GM06990 (cell line): ENCODE data around the gene GRIK3.

ENCODE experiments used
- DNase-seq: peaks from one replicate; pipeline ENCODE4 v3.0.0-alpha.2; 2011; ENCODE audit not compliant: insufficient read length; ENCODE audit errors: extremely low read depth
- H3K27me3 ChIP-seq: replicated peaks from 2 replicates; pipeline ENCODE4 v1.6.0; 2011; ENCODE audit warnings: low read length; ENCODE audit not compliant: control insufficient read depth, insufficient read depth
- H3K36me3 ChIP-seq: 2 replicates; pipeline ENCODE4 v1.5.1; 2011; ENCODE audit warnings: low read length; ENCODE audit not compliant: control insufficient read depth, insufficient read depth
- H3K4me3 ChIP-seq: replicated peaks from 2 replicates; pipeline ENCODE4 v1.5.1; 2011; ENCODE audit warnings: low read depth, mild to moderate bottlenecking, control low read depth, low read length
- TF ChIP-seq, protein P1 (sequence below): IDR thresholded peaks from 2 replicates; pipeline ENCODE4 v1.5.1; 2011; ENCODE audit warnings: low read length, control low read depth, mild to moderate bottlenecking, inconsistent platforms; ENCODE audit not compliant: insufficient read depth, poor library complexity, severe bottlenecking

The GRIK3 gene

DNA sequence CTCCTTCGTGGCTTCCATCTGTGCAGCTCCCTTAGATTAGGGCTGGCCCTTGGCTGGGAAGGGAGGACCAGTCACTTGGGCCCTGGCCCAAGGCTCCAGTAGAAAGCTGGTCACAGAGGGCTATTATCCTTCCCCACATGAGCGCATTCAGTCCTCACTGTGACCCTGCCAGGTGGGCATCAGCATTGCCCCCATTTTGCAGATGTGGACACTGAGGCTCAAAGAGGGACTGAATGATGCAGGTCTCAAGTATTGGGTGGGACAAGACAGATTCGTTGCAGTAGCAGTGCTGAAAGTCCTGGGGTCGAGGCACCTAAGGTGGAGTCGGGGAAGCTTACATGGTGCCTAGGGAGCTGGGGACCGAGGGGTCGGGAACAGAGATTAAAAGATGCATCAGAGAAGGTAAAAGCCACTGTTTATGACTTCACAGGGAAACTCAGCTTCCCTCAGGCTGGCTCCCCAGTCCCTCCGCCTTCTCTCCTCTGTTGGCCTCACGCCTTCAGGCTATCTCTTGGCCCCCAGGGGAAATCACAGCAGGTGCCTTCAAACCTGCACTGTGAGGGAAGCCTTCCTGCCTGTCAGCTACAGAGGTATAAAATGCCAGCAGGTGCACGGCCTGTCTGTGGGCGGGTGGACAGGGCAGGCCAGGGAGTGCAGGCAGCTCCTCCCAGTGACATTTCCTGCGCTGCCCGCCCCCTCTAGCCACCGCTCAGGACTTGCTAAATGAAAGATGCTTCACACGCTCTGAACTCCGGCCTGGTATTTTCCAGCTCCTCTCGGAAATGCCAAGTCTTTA lies 178.4 kb downstream of the GRIK3 start:
- H3K36me3 ChIP-seq: no peaks in the 10 kb centered on the region
- TF ChIP-seq, protein P1, sequence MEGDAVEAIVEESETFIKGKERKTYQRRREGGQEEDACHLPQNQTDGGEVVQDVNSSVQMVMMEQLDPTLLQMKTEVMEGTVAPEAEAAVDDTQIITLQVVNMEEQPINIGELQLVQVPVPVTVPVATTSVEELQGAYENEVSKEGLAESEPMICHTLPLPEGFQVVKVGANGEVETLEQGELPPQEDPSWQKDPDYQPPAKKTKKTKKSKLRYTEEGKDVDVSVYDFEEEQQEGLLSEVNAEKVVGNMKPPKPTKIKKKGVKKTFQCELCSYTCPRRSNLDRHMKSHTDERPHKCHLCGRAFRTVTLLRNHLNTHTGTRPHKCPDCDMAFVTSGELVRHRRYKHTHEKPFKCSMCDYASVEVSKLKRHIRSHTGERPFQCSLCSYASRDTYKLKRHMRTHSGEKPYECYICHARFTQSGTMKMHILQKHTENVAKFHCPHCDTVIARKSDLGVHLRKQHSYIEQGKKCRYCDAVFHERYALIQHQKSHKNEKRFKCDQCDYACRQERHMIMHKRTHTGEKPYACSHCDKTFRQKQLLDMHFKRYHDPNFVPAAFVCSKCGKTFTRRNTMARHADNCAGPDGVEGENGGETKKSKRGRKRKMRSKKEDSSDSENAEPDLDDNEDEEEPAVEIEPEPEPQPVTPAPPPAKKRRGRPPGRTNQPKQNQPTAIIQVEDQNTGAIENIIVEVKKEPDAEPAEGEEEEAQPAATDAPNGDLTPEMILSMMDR: no peak
- H3K4me3 ChIP-seq: no peak overlapping the region
- H3K27me3 ChIP-seq: peaks cover 8% of the 10 kb centered on the region
- no peak for DNase-seq

DNA sequence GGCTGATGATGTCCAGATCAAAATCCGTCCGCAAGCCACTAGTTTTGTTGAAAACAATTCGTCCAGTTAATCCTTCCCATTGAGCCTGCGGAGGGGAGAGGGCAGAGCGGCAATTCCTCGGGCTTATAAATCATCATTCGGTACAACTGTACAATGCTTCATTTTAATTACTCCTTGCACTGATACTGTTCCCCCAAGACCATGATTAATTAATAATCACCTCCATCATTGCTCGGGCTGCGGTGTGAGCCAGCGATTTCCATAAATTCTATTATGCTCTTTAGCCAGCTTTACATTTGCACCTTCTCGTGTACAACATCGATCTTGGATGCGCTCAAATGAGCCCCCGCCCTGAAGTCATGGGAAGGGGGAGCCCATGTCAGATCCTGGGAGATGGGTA lies 180.7 kb downstream of the GRIK3 start:
- H3K4me3 ChIP-seq: no peak overlapping the region
- TF ChIP-seq, protein P1: no peak
- DNase-seq: no peak
- H3K36me3 ChIP-seq: no peaks in the 10 kb centered on the region
- peaks cover 9% of the 10 kb centered on the region for H3K27me3 ChIP-seq

DNA sequence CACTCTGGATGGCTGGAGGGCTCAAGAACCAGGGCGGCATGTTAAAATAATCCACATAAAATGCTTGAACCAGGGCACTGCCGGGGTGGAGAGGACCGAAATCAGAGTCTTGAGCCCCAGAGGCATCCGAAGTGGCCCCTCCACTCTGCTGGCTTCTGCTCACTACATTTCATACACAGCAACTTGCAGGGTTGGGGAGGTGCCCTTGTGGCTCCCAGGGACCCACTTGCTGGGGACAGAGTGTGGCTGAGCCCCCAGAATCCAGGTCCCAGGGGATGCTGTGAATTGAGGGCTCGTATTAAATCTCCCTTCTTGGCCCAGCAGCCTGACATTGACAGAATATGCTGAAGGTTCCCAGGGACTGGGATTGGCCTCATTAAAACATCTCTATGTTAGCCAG lies 181.7 kb downstream of the GRIK3 start:
- DNase-seq: no peak
- TF ChIP-seq, protein P1: no peak
- no peak overlapping the region for H3K4me3 ChIP-seq
- peaks cover 9% of the 10 kb centered on the region for H3K27me3 ChIP-seq
- no peaks in the 10 kb centered on the region for H3K36me3 ChIP-seq

DNA sequence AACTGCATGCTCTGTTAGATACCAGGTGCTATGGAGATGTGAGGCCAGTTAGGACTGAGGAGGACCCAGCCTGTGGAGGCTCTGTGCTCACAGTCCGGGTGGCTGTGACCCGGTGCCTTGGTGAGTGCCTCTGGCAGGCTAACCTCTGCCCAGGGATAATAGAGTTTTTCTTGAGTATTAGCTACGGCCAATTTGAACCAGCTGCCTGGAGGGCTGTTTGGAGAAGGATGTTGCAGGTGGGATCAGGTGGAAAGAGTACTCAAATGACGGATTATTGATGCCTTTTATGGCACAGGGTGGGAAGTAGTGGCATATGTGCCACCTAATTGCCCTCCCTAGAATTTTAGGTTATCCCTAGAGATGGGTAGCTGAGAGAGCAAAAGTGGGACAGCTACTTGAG lies 182.7 kb downstream of the GRIK3 start:
- no peaks in the 10 kb centered on the region for H3K36me3 ChIP-seq
- H3K4me3 ChIP-seq: no peak overlapping the region
- DNase-seq: no peak
- peaks cover 4% of the 10 kb centered on the region for H3K27me3 ChIP-seq
- TF ChIP-seq, protein P1: no peak

DNA sequence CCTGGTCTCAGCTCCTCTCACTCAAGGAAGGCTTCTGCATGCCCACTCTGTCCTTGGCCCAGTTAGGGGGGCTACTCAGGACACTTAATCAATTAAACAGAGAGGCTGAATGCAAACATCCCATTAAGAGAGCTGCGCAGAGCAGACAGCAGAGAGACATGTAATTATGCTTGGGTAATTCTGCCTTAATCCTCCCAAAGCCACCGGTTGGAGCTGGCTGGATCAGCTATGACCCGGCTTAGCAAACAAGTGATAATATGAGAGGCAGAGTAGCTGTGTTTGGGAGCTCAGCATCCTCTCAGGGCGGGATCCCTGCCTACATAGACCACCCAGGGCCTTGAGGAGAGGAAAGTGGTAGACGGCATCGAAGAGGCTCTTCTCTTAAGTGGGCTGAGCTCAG lies 183.2 kb downstream of the GRIK3 start:
- TF ChIP-seq, protein P1: no peak
- no peak overlapping the region for H3K4me3 ChIP-seq
- peaks cover 4% of the 10 kb centered on the region for H3K27me3 ChIP-seq
- H3K36me3 ChIP-seq: no peaks in the 10 kb centered on the region
- DNase-seq: no peak

DNA sequence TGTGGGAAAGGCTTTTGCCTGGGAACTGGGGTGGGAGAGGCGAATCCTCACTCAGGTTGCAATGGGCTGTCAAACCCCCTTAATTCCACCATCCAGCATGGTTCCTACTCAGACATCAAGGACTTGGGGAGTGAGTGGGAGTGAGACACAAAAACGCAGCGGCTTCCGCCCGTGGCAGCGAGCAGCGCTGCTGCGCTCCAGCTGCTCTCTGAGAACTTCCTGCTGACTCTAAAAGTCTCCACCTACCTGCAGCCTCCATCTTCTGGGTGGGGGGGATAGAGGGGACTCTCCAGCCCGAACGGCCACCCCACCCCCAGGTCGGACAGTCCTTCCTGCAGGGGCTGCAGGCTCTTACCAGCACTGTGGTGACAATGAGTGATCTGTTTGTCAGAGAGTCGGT lies 184.4 kb downstream of the GRIK3 start:
- H3K36me3 ChIP-seq: no peaks in the 10 kb centered on the region
- H3K4me3 ChIP-seq: no peak overlapping the region
- TF ChIP-seq, protein P1: no peak
- H3K27me3 ChIP-seq: peaks cover 4% of the 10 kb centered on the region
- no peak for DNase-seq
